ENCODE results near the gene ERCC2.
"Not testable (repeated sequence)": the region's sequence is repeated elsewhere in the genome, so short reads cannot be mapped to it uniquely, and the experiment has no call there.

ERCC2 gene

GRCh38 chr19:45336696-45337251 is 33.6 kb downstream of the ERCC2 start:
- no peak for DNase-seq (ENCODE audit: low read depth in 2 of 3, low spot score in 2 of 3)

DNA sequence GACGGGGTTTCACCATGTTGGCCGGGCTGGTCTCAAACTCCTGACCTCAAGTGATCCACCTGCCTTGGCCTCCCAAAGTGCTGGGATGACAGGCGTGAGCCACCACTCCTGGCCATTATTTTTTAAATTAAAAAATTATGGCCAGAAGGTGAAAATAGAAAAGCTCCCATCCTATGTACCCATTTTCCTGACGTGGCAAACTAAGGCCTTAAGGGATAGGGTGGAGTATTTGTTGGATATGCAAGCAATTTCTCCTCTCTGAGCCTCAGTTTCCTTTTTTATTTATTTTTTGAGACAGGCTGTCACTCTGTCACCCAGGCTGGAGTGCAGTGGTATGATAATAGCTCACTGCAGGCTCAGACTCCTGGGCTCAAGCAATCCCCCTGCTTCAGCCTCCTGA is 35.5 kb downstream of the ERCC2 start:
- DNase-seq (ENCODE audit: low read depth in 2 of 3, low spot score in 2 of 3) = not testable (repeated sequence)

DNA sequence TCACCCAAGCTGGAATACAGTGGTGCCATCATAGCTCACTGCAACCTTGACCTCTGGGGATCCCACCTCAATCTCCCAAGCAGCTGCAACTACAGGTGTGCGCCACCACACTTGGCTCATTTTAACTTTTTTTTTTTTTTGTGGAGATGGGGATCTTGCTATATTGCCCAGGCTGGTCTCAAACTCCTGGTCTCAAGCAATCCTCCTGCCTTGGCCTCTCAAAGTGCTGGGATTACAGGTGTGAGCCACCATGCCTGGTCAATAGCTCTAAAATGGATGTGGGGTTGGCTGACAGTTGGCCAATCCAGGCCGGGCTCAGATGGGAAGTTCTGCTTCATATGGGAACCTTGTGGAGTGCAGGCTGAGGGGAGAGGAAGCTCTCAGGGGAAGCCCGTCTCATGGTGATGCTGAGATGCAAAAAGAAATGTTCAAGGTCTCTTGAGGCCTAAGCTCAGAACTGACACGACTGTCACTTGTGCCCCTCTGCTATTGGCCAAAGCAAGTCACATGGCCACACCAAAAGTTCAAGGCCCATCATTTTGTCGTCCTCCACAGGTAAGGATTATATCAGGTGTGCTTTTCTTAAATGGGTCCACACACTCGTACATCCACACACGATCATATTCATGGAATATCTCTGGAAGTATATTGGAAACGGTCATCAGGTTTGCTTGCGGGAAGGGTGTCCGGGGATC is 36.6 kb downstream of the ERCC2 start:
- no peak for DNase-seq (ENCODE audit: low read depth in 2 of 3, low spot score in 2 of 3)

- DNase-seq (ENCODE audit: low read depth in 2 of 3, low spot score in 2 of 3) = no peak
Measured at GRCh38 chr19:45331411-45331810, 39.0 kb downstream of the ERCC2 start.

GRCh38 chr19:45327404-45328143 is 42.8 kb downstream of the ERCC2 start:
- no peak for DNase-seq (ENCODE audit: low read depth in 2 of 3, low spot score in 2 of 3)

DNA sequence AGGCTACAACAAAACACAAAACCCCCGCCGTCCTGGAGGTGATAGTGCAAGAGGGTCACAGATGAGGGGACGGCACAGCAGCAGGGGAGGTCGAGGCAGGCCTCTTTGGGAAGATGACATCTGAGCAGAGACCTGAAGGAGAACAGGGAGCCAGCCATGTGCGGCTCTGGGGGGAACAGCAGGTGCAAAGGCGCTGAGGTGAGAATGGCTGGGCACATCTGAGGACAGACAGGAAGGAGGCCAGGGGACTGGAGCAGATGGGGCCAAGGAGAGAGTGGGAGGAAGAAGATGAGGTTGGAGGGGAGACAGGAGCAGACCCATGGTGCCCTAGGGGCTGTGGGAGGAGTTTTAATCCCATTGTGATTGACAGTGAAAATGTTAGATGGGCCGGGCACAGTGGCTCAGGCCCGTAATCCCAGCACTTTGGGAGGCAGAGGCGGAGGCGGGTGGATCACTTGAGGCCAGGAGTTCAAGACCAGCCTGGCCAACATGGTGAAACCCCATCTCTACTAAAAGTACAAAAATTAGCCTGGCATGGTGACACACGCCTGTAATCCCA is 45.9 kb downstream of the ERCC2 start:
- DNase-seq (ENCODE audit: low read depth in 2 of 3, low spot score in 2 of 3) = no peak

- DNase-seq (ENCODE audit: low read depth in 2 of 3, low spot score in 2 of 3) = no peak
Measured at GRCh38 chr19:45323671-45324081, 46.7 kb downstream of the ERCC2 start.

GRCh38 chr19:45322744-45323281 is 47.6 kb downstream of the ERCC2 start, which contains the start of gene CKM:
CKM (minus strand) TSS chr19:45322875; CDS start chr19:45319713, 3,162 bp downstream.
- no peak for DNase-seq (ENCODE audit: low read depth in 2 of 3, low spot score in 2 of 3)

- no peak for DNase-seq (ENCODE audit: low read depth in 2 of 3, low spot score in 2 of 3)
Measured at GRCh38 chr19:45322311-45322710, 48.1 kb downstream of the ERCC2 start.

- DNase-seq (ENCODE audit: low read depth in 2 of 3, low spot score in 2 of 3) = no peak
Measured at GRCh38 chr19:45321848-45322247, 48.5 kb downstream of the ERCC2 start.

DNA sequence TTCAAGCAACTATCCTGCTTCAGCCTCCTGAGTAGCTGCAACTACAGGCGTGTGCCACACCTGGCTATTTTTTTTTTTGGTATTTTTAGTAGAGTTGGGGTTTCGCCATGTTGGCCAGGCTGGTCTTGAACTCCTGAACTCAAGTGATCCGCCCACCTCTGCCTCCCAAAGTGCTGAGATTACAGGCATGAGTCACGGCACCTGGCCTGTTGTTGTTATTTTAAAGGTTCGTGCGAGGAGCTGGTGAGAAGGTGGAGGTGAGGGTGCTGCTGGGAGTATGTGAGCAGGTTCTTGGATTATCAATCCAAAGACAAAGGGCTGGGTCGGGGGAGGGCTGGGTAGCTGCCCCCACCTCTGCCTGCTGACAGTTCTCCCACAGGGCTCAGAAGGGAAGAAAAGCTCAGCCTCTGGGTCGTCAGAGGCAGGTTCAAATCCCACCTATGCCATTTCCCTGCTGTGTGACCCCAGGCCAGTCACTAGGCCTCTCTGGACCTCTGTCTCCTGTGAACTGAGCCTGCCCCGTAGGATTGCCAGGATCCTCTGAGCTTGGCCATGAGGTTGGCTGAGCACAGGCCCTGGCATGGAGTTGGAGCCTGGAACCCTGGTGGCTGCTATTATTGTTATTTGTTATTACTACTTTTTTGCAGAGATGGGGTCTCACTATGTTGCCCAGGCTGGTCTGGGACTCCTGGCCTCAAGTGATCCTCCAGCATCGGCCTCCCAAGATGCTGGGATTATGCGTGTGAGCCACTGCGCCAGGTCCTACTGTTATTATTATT is 49.2 kb downstream of the ERCC2 start:
- DNase-seq (ENCODE audit: low read depth in 2 of 3, low spot score in 2 of 3) = no peak

- no peak for DNase-seq (ENCODE audit: low read depth in 2 of 3, low spot score in 2 of 3)
Measured at GRCh38 chr19:45315304-45315703, 55.1 kb downstream of the ERCC2 start.

GRCh38 chr19:45314708-45315245 is 55.6 kb downstream of the ERCC2 start:
- DNase-seq (ENCODE audit: low read depth in 2 of 3, low spot score in 2 of 3) = no peak

DNA sequence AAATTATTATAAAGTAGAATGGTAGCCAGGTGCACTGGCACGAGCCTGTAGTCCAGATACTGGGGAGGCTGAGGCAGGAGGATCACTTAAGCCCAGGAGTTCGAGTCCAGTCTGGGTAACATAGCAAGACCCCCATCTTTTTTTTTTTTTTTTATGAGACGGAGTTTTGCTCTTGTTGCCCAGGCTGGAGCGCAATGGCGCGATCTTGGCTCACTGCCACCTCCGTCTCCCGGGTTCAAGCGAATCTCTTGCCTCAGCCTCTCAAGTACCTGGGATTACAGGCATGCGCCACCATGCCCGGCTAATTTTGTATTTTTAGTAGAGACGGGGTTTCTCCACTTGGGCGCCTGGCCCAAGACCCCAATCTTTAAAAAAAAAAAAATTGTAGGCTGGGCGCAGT is 58.1 kb downstream of the ERCC2 start:
- not testable (repeated sequence) for DNase-seq (ENCODE audit: low read depth in 2 of 3, low spot score in 2 of 3)

DNA sequence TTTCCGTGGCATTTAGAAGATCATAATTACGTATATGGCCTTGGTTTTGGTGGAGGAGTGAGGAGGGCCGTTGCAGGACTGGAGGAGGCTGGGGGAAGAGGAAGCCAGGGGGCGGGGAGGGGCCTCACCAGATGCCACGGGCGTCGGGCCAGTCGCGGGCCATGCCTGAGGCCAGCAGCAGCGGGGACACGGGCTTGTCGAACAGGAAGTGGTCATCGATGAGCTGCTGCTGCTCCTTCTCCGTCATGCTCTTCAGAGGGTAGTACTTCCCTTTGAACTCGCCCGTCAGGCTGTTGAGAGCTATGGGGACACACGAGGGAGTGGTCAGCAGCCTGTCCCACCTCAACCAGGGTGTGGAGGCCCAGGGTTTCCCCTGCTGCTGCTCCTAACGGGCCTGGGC is 58.8 kb downstream of the ERCC2 start:
- DNase-seq (ENCODE audit: low read depth in 2 of 3, low spot score in 2 of 3) = no peak

GRCh38 chr19:45309322-45309721 is 61.1 kb downstream of the ERCC2 start:
- DNase-seq (ENCODE audit: low read depth in 2 of 3, low spot score in 2 of 3) = not testable (repeated sequence)

DNA sequence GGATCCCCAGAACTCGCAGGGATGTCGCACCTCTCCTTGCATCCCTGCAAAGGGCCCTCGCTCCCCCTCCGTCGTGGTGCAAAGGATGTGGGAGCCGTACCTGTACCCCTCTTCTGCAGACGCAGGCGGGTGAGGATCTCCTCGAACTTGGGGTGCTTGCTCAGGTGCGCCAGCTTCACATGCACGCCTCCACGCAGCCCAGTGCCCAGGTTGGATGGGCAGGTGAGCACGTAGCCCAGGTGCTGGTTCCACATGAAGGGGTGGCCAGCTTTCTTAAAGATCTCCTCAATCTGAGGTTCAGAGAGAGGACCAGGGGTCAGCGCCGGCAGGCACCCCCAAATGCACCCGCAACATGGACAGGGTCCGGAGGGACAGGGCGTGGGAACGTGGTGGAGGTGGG is 63.0 kb downstream of the ERCC2 start:
- no peak for DNase-seq (ENCODE audit: low read depth in 2 of 3, low spot score in 2 of 3)

GRCh38 chr19:45306518-45307027 is 63.8 kb downstream of the ERCC2 start:
- DNase-seq (ENCODE audit: low read depth in 2 of 3, low spot score in 2 of 3) = no peak

DNA sequence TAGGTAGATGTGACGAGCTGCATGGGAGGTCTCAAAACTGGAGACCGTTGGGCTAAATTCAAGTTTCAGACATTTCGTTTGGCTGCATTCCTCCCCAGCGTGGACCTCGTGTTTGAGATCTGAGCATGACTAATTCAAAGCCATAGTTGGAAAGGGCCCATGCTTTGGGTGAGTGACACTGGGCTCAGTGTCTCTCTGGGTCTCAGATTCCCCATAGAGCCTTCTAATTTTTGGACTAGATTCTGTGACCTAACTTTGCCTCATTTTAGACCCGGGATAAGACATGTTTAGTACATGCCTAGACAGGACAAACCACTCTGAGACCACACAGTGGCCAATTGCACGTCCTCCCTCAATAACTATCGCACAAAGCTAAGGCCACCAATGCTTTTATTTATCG is 64.3 kb downstream of the ERCC2 start:
- no peak for DNase-seq (ENCODE audit: low read depth in 2 of 3, low spot score in 2 of 3)

DNA sequence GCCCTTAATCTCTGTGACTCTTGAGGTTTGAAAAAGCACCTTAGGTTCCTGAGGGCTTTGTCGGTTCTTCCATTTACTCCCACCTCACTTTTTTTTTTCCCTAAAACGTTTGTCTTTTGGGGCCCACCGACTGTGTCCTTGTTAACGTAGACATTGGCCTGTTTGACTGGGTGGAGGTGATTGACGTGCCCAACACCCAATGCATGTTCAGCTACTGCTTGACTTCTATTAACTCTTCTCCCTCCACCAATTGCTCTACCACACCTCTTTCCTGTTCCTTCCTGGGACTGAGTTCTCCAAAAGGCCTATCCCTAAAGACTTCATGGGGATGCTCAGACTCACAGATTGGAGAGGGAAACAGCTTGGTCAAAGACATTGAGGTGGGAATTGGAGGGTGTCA is 65.0 kb downstream of the ERCC2 start:
- DNase-seq (ENCODE audit: low read depth in 2 of 3, low spot score in 2 of 3) = no peak
